HCT116 (cell line): ENCODE measurements around the gene NUCB2.

Experiments used
- POLR2AphosphoS5 ChIP-seq: IDR thresholded peaks from 2 replicates; pipeline ENCODE4 v1.6.1; 2011; ENCODE audit warnings: mild to moderate bottlenecking, low read depth, low read length, moderate library complexity
- TF ChIP-seq, protein P1 (sequence below), 3 experiments: fragments of 200-600 bp in 1 of 3; sonication (generic) in 1 of 3; IDR thresholded peaks in 2 of 3; conservative IDR thresholded peaks in 1 of 3; 2 replicates each; pipeline ENCODE4 v1.5.1; 2012 to 2017; ENCODE audit warnings: low read depth in 2 of 3, low read length in 2 of 3, antibody characterized with exemption in 1 of 3, borderline replicate concordance in 1 of 3, control low read depth in 1 of 3, mild to moderate bottlenecking in 1 of 3, mixed read lengths in 1 of 3, mixed run types in 1 of 3, moderate library complexity in 1 of 3; ENCODE audit not compliant: insufficient read depth in 1 of 3

GRCh38 chr11:17250561-17251350 lies 25.8 kb upstream of the NUCB2 start:
- TF ChIP-seq, protein P1, sequence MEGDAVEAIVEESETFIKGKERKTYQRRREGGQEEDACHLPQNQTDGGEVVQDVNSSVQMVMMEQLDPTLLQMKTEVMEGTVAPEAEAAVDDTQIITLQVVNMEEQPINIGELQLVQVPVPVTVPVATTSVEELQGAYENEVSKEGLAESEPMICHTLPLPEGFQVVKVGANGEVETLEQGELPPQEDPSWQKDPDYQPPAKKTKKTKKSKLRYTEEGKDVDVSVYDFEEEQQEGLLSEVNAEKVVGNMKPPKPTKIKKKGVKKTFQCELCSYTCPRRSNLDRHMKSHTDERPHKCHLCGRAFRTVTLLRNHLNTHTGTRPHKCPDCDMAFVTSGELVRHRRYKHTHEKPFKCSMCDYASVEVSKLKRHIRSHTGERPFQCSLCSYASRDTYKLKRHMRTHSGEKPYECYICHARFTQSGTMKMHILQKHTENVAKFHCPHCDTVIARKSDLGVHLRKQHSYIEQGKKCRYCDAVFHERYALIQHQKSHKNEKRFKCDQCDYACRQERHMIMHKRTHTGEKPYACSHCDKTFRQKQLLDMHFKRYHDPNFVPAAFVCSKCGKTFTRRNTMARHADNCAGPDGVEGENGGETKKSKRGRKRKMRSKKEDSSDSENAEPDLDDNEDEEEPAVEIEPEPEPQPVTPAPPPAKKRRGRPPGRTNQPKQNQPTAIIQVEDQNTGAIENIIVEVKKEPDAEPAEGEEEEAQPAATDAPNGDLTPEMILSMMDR (IDR thresholded peaks at IDR 0.05 in 2 of 3, conservative IDR thresholded peaks at IDR 0.05 in 1 of 3; ENCODE audit: borderline replicate concordance in 1 of 3, insufficient read depth in 1 of 3, low read depth in 2 of 3, low read length in 2 of 3): no peak
- no peak for TF ChIP-seq POLR2AphosphoS5
